GM12878 (cell line): ENCODE measurements around the gene RINL.

Source experiments
- ATF3 ChIP-seq: IDR thresholded peaks from 2 replicates; pipeline ENCODE4 v1.6.1; 2011; ENCODE audit warnings: low read depth, mild to moderate bottlenecking, low read length, moderate library complexity, borderline replicate concordance; ENCODE audit errors: extremely low read depth
- CEBPB ChIP-seq, 2 experiments: fragments of 150-350 bp in 1 of 2; IDR thresholded peaks; 2 replicates each; pipeline ENCODE4 v1.6.1; 2012 to 2014; ENCODE audit warnings: low read depth in 2 of 2, low read length in 2 of 2, borderline replicate concordance in 1 of 2, inconsistent platforms in 1 of 2
- CEBPZ ChIP-seq: fragments of 150-350 bp; IDR thresholded peaks from 2 replicates; pipeline ENCODE4 v1.6.1; 2016; ENCODE audit warnings: low read depth, low read length
- E2F4 ChIP-seq: IDR thresholded peaks from 2 replicates; pipeline ENCODE4 v1.6.1; 2012; ENCODE audit warnings: low read depth, low read length, improper control_type of control experiment
- NFIC ChIP-seq: IDR thresholded peaks from 2 replicates; pipeline ENCODE4 v1.6.1; 2012; ENCODE audit warnings: low read depth, mild to moderate bottlenecking, inconsistent platforms, low read length, moderate library complexity
- POLR2A ChIP-seq: IDR thresholded peaks from 2 replicates; pipeline ENCODE4 v1.6.1; 2011; ENCODE audit warnings: low read depth, mild to moderate bottlenecking, low read length
- RFX5 ChIP-seq: IDR thresholded peaks from 2 replicates; pipeline ENCODE4 v1.6.1; 2011; ENCODE audit warnings: low read depth, low read length, improper control_type of control experiment
- SIN3A ChIP-seq: IDR thresholded peaks from 2 replicates; pipeline ENCODE4 v1.6.1; 2012; ENCODE audit warnings: low read depth, low read length, improper control_type of control experiment
- ZBTB40 ChIP-seq: fragments of 450-650 bp; IDR thresholded peaks from 2 replicates; pipeline ENCODE4 v1.6.1; 2016; ENCODE audit warnings: mild to moderate bottlenecking, moderate library complexity, borderline replicate concordance

- TF ChIP-seq POLR2A, result no peak
- TF ChIP-seq RFX5, result no peak
- TF ChIP-seq E2F4, result no peak
- TF ChIP-seq ATF3, result no peak
- no peak for TF ChIP-seq SIN3A
- no peak for TF ChIP-seq CEBPB (IDR thresholded peaks at IDR 0.05; ENCODE audit: borderline replicate concordance in 1 of 2, low read depth in 2 of 2, low read length in 2 of 2)
- TF ChIP-seq ZBTB40, result no peak
- TF ChIP-seq CEBPZ, result no peak
- TF ChIP-seq NFIC, result no peak
Measured at GRCh38 chr19:38830039-38830733, 47.9 kb downstream of the RINL start.
